K562 (cell line): ENCODE results near the gene HLA-E. TPM values are rescaled to one million over a fixed set of nuclear protein-coding genes. Genes with fewer than 3 reads are reported as not detected.

ENCODE experiments used
- ATF3 ChIP-seq, 2 experiments: fragments of 450-650 bp in 1 of 2; sonication (generic) in 1 of 2; formaldehyde crosslinking in 1 of 2; IDR thresholded peaks in 1 of 2; conservative IDR thresholded peaks in 1 of 2; 2 replicates each; pipeline versions ENCODE4 v1.6.1 to v1.8.1; 2016 to 2023; ENCODE audit warnings: mild to moderate bottlenecking in 2 of 2, moderate library complexity in 2 of 2, inconsistent platforms in 1 of 2, missing genetic modification reagents in 1 of 2
- CLOCK ChIP-seq: fragments of 250-450 bp; sonication (Bioruptor Pico); IDR thresholded peaks from 2 replicates; pipeline ENCODE4 v1.4.0; 2020; ENCODE audit warnings: mild to moderate bottlenecking, moderate library complexity, borderline replicate concordance
- HDAC3 ChIP-seq: fragments of 450-650 bp; IDR thresholded peaks from 2 replicates; pipeline ENCODE4 v1.6.1; 2018; ENCODE audit warnings: borderline replicate concordance, mild to moderate bottlenecking, moderate library complexity; ENCODE audit not compliant: partially characterized antibody
- HLTF ChIP-seq: fragments of 450-650 bp; IDR thresholded peaks from 2 replicates; pipeline ENCODE4 v1.6.1; 2016
- ILF3 ChIP-seq: fragments of 450-650 bp; IDR thresholded peaks from 2 replicates; pipeline ENCODE4 v1.6.1; 2018; ENCODE audit warnings: antibody characterized with exemption, mild to moderate bottlenecking, moderate library complexity, borderline replicate concordance
- KDM4B ChIP-seq, 2 experiments: fragments of 450-650 bp in 1 of 2; sonication (generic) in 1 of 2; IDR thresholded peaks; 2 replicates each; pipeline ENCODE4 v1.6.1; 2016 to 2017; ENCODE audit warnings: borderline replicate concordance in 2 of 2, antibody characterized with exemption in 1 of 2, low read depth in 1 of 2, mild to moderate bottlenecking in 1 of 2
- MBD2 ChIP-seq: sonication (generic); IDR thresholded peaks from 2 replicates; pipeline ENCODE4 v1.6.1; 2016; ENCODE audit warnings: low read depth, borderline replicate concordance
- NR0B1 ChIP-seq: fragments of 450-650 bp; IDR thresholded peaks from one replicate; pipeline ENCODE4 v1.6.1; 2018; ENCODE audit warnings: mild to moderate bottlenecking, moderate library complexity; ENCODE audit not compliant: partially characterized antibody
- PPARD ChIP-seq: fragments of 250-450 bp; sonication (Bioruptor Pico); IDR thresholded peaks from 2 replicates; pipeline ENCODE4 v1.8.0; 2022; ENCODE audit warnings: inconsistent platforms, mild to moderate bottlenecking, moderate library complexity
- RFX1 ChIP-seq: fragments of 450-650 bp; IDR thresholded peaks from 2 replicates; pipeline ENCODE4 v1.6.1; 2016; ENCODE audit warnings: mild to moderate bottlenecking, moderate library complexity
- RHOXF2B ChIP-seq: fragments of 250-450 bp; sonication (Bioruptor Pico); conservative IDR thresholded peaks from 2 replicates; pipeline ENCODE4 v1.5.1; 2021
- SIRT6 ChIP-seq: IDR thresholded peaks from one replicate; pipeline ENCODE4 v1.6.1; 2012; ENCODE audit warnings: low read depth, mild to moderate bottlenecking, control low read depth, inconsistent platforms, low read length, moderate library complexity
- SMARCC2 ChIP-seq: fragments of 450-650 bp; IDR thresholded peaks from 2 replicates; pipeline ENCODE4 v1.6.1; 2017; ENCODE audit warnings: antibody characterized with exemption, moderate library complexity, mild to moderate bottlenecking, low read depth
- TGIF2 ChIP-seq: sonication (generic); formaldehyde crosslinking; IDR thresholded peaks from 2 replicates; pipeline ENCODE4 v1.8.1; 2022; ENCODE audit warnings: mild to moderate bottlenecking, missing genetic modification reagents, moderate library complexity
- UBTF ChIP-seq, 2 experiments: IDR thresholded peaks; 2 replicates each; pipeline ENCODE4 v1.6.1; 2012; ENCODE audit warnings: improper control_type of control experiment in 2 of 2, low read depth in 2 of 2, low read length in 2 of 2, borderline replicate concordance in 1 of 2
- YY1 ChIP-seq, 3 experiments: IDR thresholded peaks; 2 replicates each; pipeline ENCODE4 v1.6.1; 2011; ENCODE audit warnings: low read length in 2 of 3, mild to moderate bottlenecking in 2 of 3, moderate library complexity in 2 of 3, borderline replicate concordance in 1 of 3, control low read depth in 1 of 3, low read depth in 1 of 3; ENCODE audit not compliant: insufficient read depth in 3 of 3, insufficient replicate concordance in 2 of 3, control insufficient read depth in 1 of 3, insufficient read length in 1 of 3; ENCODE audit errors: extremely low read depth in 1 of 3
- ZNF511 ChIP-seq: sonication (generic); formaldehyde crosslinking; IDR thresholded peaks from 2 replicates; pipeline ENCODE4 v1.8.0; 2022; ENCODE audit warnings: mild to moderate bottlenecking, missing genetic modification reagents
- polyA plus RNA-seq, 8 experiments: library from polyadenylated mRNA; depleted of rRNA in 4 of 8; stranded (reverse) in 5 of 8; unstranded in 3 of 8; fragments of >200 nt; fragmentation: Nextera tagmentation in 2 of 8; fragmentation: Illumina TruSeq in 1 of 8; extraction: Ambion mirVana in 2 of 8; extraction: Trizol in 1 of 8; gene quantifications; 2 replicates each; pipeline versions ENCODE4 v1.2.1 to v1.2.3, GENCODE V29; 2011 to 2014; ENCODE audit warnings: inconsistent platforms in 1 of 8, missing spikeins in 1 of 8
- total RNA-seq, 7 experiments: library from RNA; depleted of rRNA in 6 of 7; stranded (reverse); fragments of >200 nt in 6 of 7; fragmentation: Illumina TruSeq in 2 of 7; extraction: Trizol in 2 of 7; gene quantifications; 2 replicates each; pipeline versions ENCODE4 v1.2.1 to v1.2.3, GENCODE V29; 2011 to 2021; ENCODE audit warnings: low replicate concordance in 1 of 7

The HLA-E gene
- total and polyA plus RNA-seq, 9 of the 15 experiments (the other 6 are each of a cell fraction or from before 2014, with no cell fraction given): 3.2 to 39.9 (median 26.8) TPM

GRCh38 chr6:30490026-30490876, 942 bp downstream of the HLA-E start (continued):
- TF ChIP-seq NR0B1 (no peak), HDAC3 (no peak), ZNF511 (peak; percentile 9; the same call in 1 of the 2 replicates), TGIF2 (no peak), ATF3 (IDR thresholded peaks at IDR 0.05) (no peak), ATF3 (CRISPR knock-in tag; conservative IDR thresholded peaks at IDR 0.05) (no peak), HLTF (no peak), SMARCC2 (no peak), PPARD (CRISPR knock-in tag) (no peak), KDM4B (IDR thresholded peaks at IDR 0.05; ENCODE audit: borderline replicate concordance in 2 of 2, low read depth in 1 of 2) (no peak; a peak in 1 of 4 replicates), SIRT6 (no peak), CLOCK (CRISPR knock-in tag) (no peak), ILF3 (no peak), UBTF (IDR thresholded peaks at IDR 0.05; ENCODE audit: borderline replicate concordance in 1 of 2, low read depth in 2 of 2, low read length in 2 of 2) (0 out of 4 replicates have a peak, but pooled peaks of 1 of the 2 experiments have one; percentile 10), RHOXF2B (CRISPR knock-in tag) (no peak), MBD2 (no peak), RFX1 (no peak), YY1 (IDR thresholded peaks at IDR 0.05; ENCODE audit: borderline replicate concordance in 1 of 3, control insufficient read depth in 1 of 3, extremely low read depth in 1 of 3, insufficient read depth in 3 of 3, insufficient read length in 1 of 3, insufficient replicate concordance in 2 of 3, low read depth in 1 of 3, low read length in 2 of 3) (peak in 1 of 3 experiments; percentile 13)
